Tibial nerve (tissue), 4 donors: ENCODE data around the gene ACAT2. TPM values are rescaled to one million over a fixed set of nuclear protein-coding genes. Genes with fewer than 3 reads are reported as not detected.
"Not testable (repeated sequence)": the region's sequence is repeated elsewhere in the genome, so short reads cannot be mapped to it uniquely, and the experiment has no call there.

Experiments
- DNase-seq, 2 donors: peaks; one replicate each; pipeline ENCODE4 v3.0.0-alpha.2; 2019; ENCODE audit warnings: low spot score in 2 of 2
- H3K27ac ChIP-seq, 4 donors: fragments of 200-600 bp; sonication (generic) in 3 of 4; one replicate each; pipeline ENCODE4 v1.5.1; 2017 to 2019; ENCODE audit warnings: mild to moderate bottlenecking in 1 of 4
- H3K27me3 ChIP-seq, 2 donors: fragments of 200-600 bp; sonication (generic) in 1 of 2; one replicate each; pipeline versions ENCODE4 v1.5.1 to v1.6.0; 2017 to 2019
- H3K36me3 ChIP-seq, 3 donors: fragments of 200-600 bp; sonication (generic); one replicate each; pipeline ENCODE4 v1.5.1; 2018 to 2019
- H3K4me1 ChIP-seq, 4 donors: fragments of 200-600 bp; sonication (generic) in 3 of 4; one replicate each; pipeline ENCODE4 v1.5.1; 2017 to 2019
- H3K4me3 ChIP-seq, 4 donors: fragments of 200-600 bp; sonication (generic) in 3 of 4; one replicate each; pipeline ENCODE4 v1.5.1; 2017 to 2019; ENCODE audit warnings: mild to moderate bottlenecking in 1 of 4, moderate library complexity in 1 of 4
- H3K9me3 ChIP-seq, 4 donors: fragments of 200-600 bp; sonication (generic) in 3 of 4; one replicate each; pipeline ENCODE4 v1.5.1; 2017 to 2019
- CTCF ChIP-seq, 5 experiments: fragments of 200-600 bp in 3 of 5; fragments of 450-650 bp in 2 of 5; sonication (generic) in 3 of 5; IDR thresholded peaks; one replicate each; pipeline ENCODE4 v1.5.1; 2016 to 2019; ENCODE audit warnings: antibody characterized with exemption in 5 of 5, mild to moderate bottlenecking in 3 of 5, moderate library complexity in 2 of 5
- EP300 ChIP-seq, 2 donors: sonication (generic); formaldehyde crosslinking; IDR thresholded peaks; one replicate each; pipeline ENCODE4 v1.6.1; 2017; ENCODE audit warnings: antibody characterized with exemption in 2 of 2, mild to moderate bottlenecking in 1 of 2
- POLR2A ChIP-seq, 2 donors: fragments of 450-650 bp; IDR thresholded peaks; one replicate each; pipeline ENCODE4 v1.6.1; 2017; ENCODE audit warnings: antibody characterized with exemption in 2 of 2, mild to moderate bottlenecking in 2 of 2, moderate library complexity in 2 of 2
- whole genome bisulfite sequencing, 2 donors: methylation state at CpG; one replicate each; pipeline ENCODE4 v1.1.5; 2018; 5-methylcytosine and 5-hydroxymethylcytosine counted together
- total RNA-seq, 4 donors: library from RNA; depleted of rRNA; stranded (reverse); fragments of >200 nt; gene quantifications; one replicate each; pipeline ENCODE4 v1.1.0, GENCODE V29; 2016

ACAT2 gene
- total RNA-seq, 4 donors from 2014 or later: 8.1 to 20.6 (median 17.1) TPM

GRCh38 chr6:159745081-159745480, 16.8 kb upstream of the ACAT2 start:
- peaks cover 4 to 94% (median 13%) of the 10 kb centered on the region in 3 donors for H3K36me3 ChIP-seq
- TF ChIP-seq POLR2A (IDR thresholded peaks at IDR 0.05) (no peak), CTCF (IDR thresholded peaks at IDR 0.05) (no peak), EP300 (IDR thresholded peaks at IDR 0.05) (no peak)
- H3K9me3 ChIP-seq: no peaks in the 10 kb centered on the region
- H3K27me3 ChIP-seq: no peaks in the 10 kb centered on the region
- H3K4me3 ChIP-seq: no peak overlapping the region
- no peak for DNase-seq
- peaks cover 0 to 15% (median 0%) of the 10 kb centered on the region in 4 donors for H3K4me1 ChIP-seq
- H3K27ac ChIP-seq: no peak overlapping the region
- 87 to 88% methylated on average over 7 of the region's 7 CpGs for WGBS, 2 donors

GRCh38 chr6:159746759-159747158, 15.1 kb upstream of the ACAT2 start:
- H3K27me3 ChIP-seq: no peaks in the 10 kb centered on the region
- no peaks in the 10 kb centered on the region for H3K9me3 ChIP-seq
- peaks cover 0 to 2% (median 0%) of the 10 kb centered on the region in 4 donors for H3K4me1 ChIP-seq
- no peak overlapping the region for H3K4me3 ChIP-seq
- no peak for DNase-seq
- no peak for TF ChIP-seq EP300 (IDR thresholded peaks at IDR 0.05)
- no peak for TF ChIP-seq POLR2A (IDR thresholded peaks at IDR 0.05)
- peaks cover 4 to 96% (median 16%) of the 10 kb centered on the region in 3 donors for H3K36me3 ChIP-seq
- WGBS, 2 donors: 79 to 81% methylated on average over 1 of the region's 1 CpG
- H3K27ac ChIP-seq: no peak overlapping the region

- not testable (repeated sequence) for H3K4me3 ChIP-seq, H3K27ac ChIP-seq, H3K4me1 ChIP-seq, H3K9me3 ChIP-seq, H3K27me3 ChIP-seq, DNase-seq
- H3K36me3 ChIP-seq: peaks cover 4 to 95% (median 10%) of the 10 kb centered on the region in 3 donors
- WGBS, 2 donors: 85 to 92% methylated on average over 7 of the region's 7 CpGs
Observed at GRCh38 chr6:159748127-159748526, 13.7 kb upstream of the ACAT2 start.

GRCh38 chr6:159751448-159751847, 10.4 kb upstream of the ACAT2 start:
- H3K4me1 ChIP-seq: no peaks in the 10 kb centered on the region
- H3K36me3 ChIP-seq: peaks cover 4 to 90% (median 11%) of the 10 kb centered on the region in 3 donors
- no peak overlapping the region for H3K27ac ChIP-seq
- WGBS, 2 donors: 84 to 89% methylated on average over 3 of the region's 3 CpGs
- no peak overlapping the region for H3K4me3 ChIP-seq
- DNase-seq: no peak
- H3K27me3 ChIP-seq: no peaks in the 10 kb centered on the region
- no peak for TF ChIP-seq EP300 (IDR thresholded peaks at IDR 0.05)
- TF ChIP-seq POLR2A (IDR thresholded peaks at IDR 0.05): no peak
- TF ChIP-seq CTCF (IDR thresholded peaks at IDR 0.05): no peak
- no peaks in the 10 kb centered on the region for H3K9me3 ChIP-seq

- Histone ChIP-seq H3K9me3 (no peaks in the 10 kb centered on the region), H3K27ac (no peak overlapping the region), H3K4me1 (no peaks in the 10 kb centered on the region), H3K27me3 (no peaks in the 10 kb centered on the region), H3K36me3 (peaks cover 0 to 86% (median 11%) of the 10 kb centered on the region in 3 donors), H3K4me3 (no peak overlapping the region)
- TF ChIP-seq EP300 (IDR thresholded peaks at IDR 0.05) (no peak), CTCF (IDR thresholded peaks at IDR 0.05) (no peak), POLR2A (IDR thresholded peaks at IDR 0.05) (no peak)
- no peak for DNase-seq
- WGBS, 2 donors: 85% methylated on average over 6 of the region's 6 CpGs
Observed at GRCh38 chr6:159753081-159753872, 8.6 kb upstream of the ACAT2 start.

GRCh38 chr6:159754401-159754800, 7.4 kb upstream of the ACAT2 start:
- TF ChIP-seq POLR2A (IDR thresholded peaks at IDR 0.05) (no peak), EP300 (IDR thresholded peaks at IDR 0.05) (no peak), CTCF (IDR thresholded peaks at IDR 0.05) (no peak)
- no peak overlapping the region for H3K27ac ChIP-seq
- H3K36me3 ChIP-seq: peaks cover 0 to 82% (median 11%) of the 10 kb centered on the region in 3 donors
- H3K4me1 ChIP-seq: no peaks in the 10 kb centered on the region
- DNase-seq: no peak
- no peak overlapping the region for H3K4me3 ChIP-seq
- H3K27me3 ChIP-seq: no peaks in the 10 kb centered on the region
- 85 to 86% methylated on average over 2 of the region's 2 CpGs for WGBS, 2 donors
- H3K9me3 ChIP-seq: no peaks in the 10 kb centered on the region
